ENCODE measurements around the gene OTOG.

OTOG gene

DNA sequence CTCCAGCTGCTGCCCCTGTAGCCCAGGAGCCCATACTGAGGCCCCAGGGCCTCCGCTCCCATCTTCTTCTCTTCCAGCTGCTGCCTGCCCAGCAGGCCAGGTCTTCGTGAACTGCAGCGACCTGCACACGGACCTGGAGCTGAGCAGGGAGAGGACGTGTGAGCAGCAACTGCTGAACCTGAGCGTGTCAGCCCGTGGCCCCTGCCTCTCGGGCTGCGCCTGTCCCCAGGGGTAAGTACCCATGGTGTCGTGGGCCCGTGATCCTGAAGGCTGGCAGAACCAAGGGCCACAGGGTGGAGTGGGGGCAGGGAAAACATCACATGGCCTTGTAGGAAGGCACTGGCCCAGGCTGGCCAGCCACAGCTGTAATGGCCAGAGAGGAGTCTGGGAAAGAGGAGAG, 31.2 kb downstream of the OTOG start:
- no peak overlapping the region for H3K4me3 ChIP-seq (ENCODE audit: low read depth in 1 of 5, low read length in 5 of 5)
- no peaks in the 10 kb centered on the region for H3K9me3 ChIP-seq (ENCODE audit: control insufficient read depth in 5 of 5, low read length in 5 of 5)
- peaks cover 0 to 8% (median 4%) of the 10 kb centered on the region in 5 donors for H3K27me3 ChIP-seq (ENCODE audit: control insufficient read depth in 5 of 5, insufficient read depth in 4 of 5, low read length in 5 of 5)
- no peak overlapping the region for H3K27ac ChIP-seq (ENCODE audit: low read depth, low read length)
- H3K4me1 ChIP-seq (ENCODE audit: control insufficient read depth in 5 of 5, insufficient read depth in 5 of 5, low read length in 5 of 5), result peaks cover 0 to 14% (median 0%) of the 10 kb centered on the region in 5 donors
- no peaks in the 10 kb centered on the region for H3K36me3 ChIP-seq (ENCODE audit: control insufficient read depth in 5 of 5, insufficient read depth in 5 of 5, low read length in 5 of 5)
- no peak overlapping the region for H3K9ac ChIP-seq (ENCODE audit: low read length in 5 of 5)

DNA sequence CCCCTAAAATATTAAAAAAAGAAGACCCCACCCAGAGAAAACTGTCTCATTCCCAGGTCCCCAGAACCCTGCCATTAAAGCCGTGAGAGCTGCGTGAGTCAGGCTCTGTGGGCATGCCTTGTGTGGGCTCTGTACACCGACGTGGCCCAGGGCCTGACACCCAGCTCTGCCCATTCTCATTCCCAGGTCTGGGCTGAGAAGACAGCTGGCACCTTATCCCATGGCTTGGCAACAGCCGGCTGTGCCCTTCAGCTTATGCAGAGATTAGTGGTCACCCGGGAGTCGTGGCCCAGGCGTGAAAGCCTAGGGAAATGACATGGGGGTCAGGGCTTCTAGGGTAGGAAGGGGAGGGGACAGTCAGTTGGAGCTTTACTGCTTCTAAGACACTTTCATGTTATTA, 31.9 kb downstream of the OTOG start:
- H3K4me3 ChIP-seq (ENCODE audit: low read depth in 1 of 5, low read length in 5 of 5), result no peak overlapping the region
- H3K9ac ChIP-seq (ENCODE audit: low read length in 5 of 5), result no peak overlapping the region

DNA sequence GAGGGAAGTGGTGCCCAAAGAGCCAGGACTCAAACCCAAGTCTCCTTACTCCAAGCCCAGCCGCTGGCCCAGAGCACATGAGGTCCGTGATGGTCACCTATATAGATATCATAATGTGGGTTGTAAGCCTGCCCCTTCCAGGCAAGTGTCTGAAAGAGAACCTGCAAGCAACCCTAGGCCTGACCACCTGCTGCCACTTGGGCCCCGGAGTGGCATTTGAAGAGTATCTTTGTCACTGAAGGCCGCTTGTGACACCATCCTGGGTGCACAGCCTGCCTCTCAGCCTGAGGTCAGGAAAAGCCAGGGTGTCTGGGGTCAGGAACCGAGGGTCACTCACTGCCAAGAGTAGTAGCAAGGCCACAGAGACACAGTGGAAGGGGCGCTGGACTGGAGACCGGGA, 32.4 kb downstream of the OTOG start:
- peaks cover 0 to 14% (median 0%) of the 10 kb centered on the region in 5 donors for H3K4me1 ChIP-seq (ENCODE audit: control insufficient read depth in 5 of 5, insufficient read depth in 5 of 5, low read length in 5 of 5)
- no peak overlapping the region for H3K4me3 ChIP-seq (ENCODE audit: low read depth in 1 of 5, low read length in 5 of 5)
- no peak overlapping the region for H3K9ac ChIP-seq (ENCODE audit: low read length in 5 of 5)
- no peak overlapping the region for H3K27ac ChIP-seq (ENCODE audit: low read depth, low read length)
- H3K36me3 ChIP-seq (ENCODE audit: control insufficient read depth in 5 of 5, insufficient read depth in 5 of 5, low read length in 5 of 5), result no peaks in the 10 kb centered on the region
- H3K9me3 ChIP-seq (ENCODE audit: control insufficient read depth in 5 of 5, low read length in 5 of 5), result no peaks in the 10 kb centered on the region
- peaks cover 0 to 8% (median 3%) of the 10 kb centered on the region in 5 donors for H3K27me3 ChIP-seq (ENCODE audit: control insufficient read depth in 5 of 5, insufficient read depth in 4 of 5, low read length in 5 of 5)

More for the DNA sequence above, 31.9 kb downstream of the OTOG start:
- Histone ChIP-seq H3K4me1 (ENCODE audit: control insufficient read depth in 5 of 5, insufficient read depth in 5 of 5, low read length in 5 of 5) (peaks cover 0 to 14% (median 0%) of the 10 kb centered on the region in 5 donors), H3K36me3 (ENCODE audit: control insufficient read depth in 5 of 5, insufficient read depth in 5 of 5, low read length in 5 of 5) (no peaks in the 10 kb centered on the region), H3K9me3 (ENCODE audit: control insufficient read depth in 5 of 5, low read length in 5 of 5) (no peaks in the 10 kb centered on the region), H3K27ac (ENCODE audit: low read depth, low read length) (no peak overlapping the region), H3K27me3 (ENCODE audit: control insufficient read depth in 5 of 5, insufficient read depth in 4 of 5, low read length in 5 of 5) (peaks cover 0 to 8% (median 3%) of the 10 kb centered on the region in 5 donors)

DNA sequence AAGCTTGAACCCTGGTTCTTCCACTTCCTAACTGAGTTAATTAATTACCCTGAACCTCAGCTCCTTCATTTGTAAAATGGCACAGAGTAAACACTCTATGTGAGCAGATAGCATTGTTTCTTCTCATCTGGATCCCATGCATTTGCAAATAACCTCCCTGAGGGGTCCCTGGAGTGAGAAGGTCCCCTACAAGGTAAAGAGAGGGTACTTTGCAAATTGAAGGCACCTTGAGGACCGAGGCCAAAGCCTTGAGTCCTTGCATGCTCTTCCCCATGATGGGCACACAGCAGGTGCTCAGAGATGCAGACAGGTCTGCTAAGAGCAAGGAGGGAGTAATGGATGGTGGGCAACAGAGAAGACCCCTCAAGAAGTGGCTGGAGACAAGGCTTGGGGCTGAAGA, 33.2 kb downstream of the OTOG start:
- H3K36me3 ChIP-seq (ENCODE audit: control insufficient read depth in 5 of 5, insufficient read depth in 5 of 5, low read length in 5 of 5), result no peaks in the 10 kb centered on the region
- H3K4me1 ChIP-seq (ENCODE audit: control insufficient read depth in 5 of 5, insufficient read depth in 5 of 5, low read length in 5 of 5), result peaks cover 0 to 14% (median 0%) of the 10 kb centered on the region in 5 donors
- no peak overlapping the region for H3K27ac ChIP-seq (ENCODE audit: low read depth, low read length)
- no peaks in the 10 kb centered on the region for H3K9me3 ChIP-seq (ENCODE audit: control insufficient read depth in 5 of 5, low read length in 5 of 5)
- H3K4me3 ChIP-seq (ENCODE audit: low read depth in 1 of 5, low read length in 5 of 5), result no peak overlapping the region
- no peak overlapping the region for H3K9ac ChIP-seq (ENCODE audit: low read length in 5 of 5)
- peaks cover 0 to 8% (median 3%) of the 10 kb centered on the region in 5 donors for H3K27me3 ChIP-seq (ENCODE audit: control insufficient read depth in 5 of 5, insufficient read depth in 4 of 5, low read length in 5 of 5)

DNA sequence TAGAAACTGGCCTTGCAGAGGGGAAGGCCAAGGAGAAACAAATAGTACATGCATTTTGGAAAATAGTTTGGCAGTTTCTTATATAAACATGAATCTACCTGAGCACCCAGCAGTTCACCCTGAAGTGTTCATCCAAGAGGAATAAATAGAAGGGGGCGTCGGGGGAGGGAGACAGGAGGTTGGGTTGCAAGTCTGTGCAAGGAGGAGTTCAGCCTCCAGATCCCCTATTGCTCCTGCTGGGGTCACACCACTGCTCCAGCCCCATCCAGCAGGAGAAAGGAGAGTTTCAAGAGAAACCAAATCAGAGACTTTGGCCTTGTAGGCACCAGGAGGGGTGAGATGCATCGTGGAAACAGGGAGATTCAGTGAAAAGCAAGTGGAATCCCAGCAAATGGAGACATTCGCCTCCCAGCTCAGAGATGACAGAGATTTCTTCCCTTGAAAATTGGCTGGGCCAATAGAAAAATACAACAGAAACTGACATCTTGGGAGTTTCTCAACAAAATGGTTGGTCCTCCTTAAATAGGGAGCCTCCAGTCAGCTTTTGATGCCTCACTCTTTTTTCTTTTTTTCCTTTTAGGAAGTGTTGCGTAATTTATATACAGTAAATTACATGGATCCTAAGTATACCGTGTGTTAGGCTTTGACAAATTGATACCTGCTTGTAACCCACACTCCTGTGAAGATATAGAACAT, 34.1 kb downstream of the OTOG start:
- Histone ChIP-seq H3K9ac (ENCODE audit: low read length in 5 of 5) (no peak overlapping the region), H3K36me3 (ENCODE audit: control insufficient read depth in 5 of 5, insufficient read depth in 5 of 5, low read length in 5 of 5) (no peaks in the 10 kb centered on the region), H3K4me3 (ENCODE audit: low read depth in 1 of 5, low read length in 5 of 5) (no peak overlapping the region)

DNA sequence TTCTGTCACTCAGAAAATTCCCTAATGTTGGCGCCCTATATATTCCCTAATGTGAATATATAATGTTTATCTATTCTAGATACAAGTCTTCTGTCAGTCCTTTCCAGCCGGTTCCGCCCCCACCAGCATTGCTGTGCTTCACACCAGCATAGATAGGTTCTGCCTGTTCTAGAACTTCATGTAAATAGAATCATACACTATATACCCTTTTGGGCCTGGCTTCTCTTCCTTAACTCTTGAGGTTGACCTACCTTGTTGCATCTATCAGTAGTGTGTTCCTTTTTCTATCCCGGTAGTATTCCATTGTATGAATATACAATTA, 34.6 kb downstream of the OTOG start:
- Histone ChIP-seq H3K4me3 (ENCODE audit: low read depth in 1 of 5, low read length in 5 of 5) (no peak overlapping the region), H3K27ac (ENCODE audit: low read depth, low read length) (no peak overlapping the region), H3K4me1 (ENCODE audit: control insufficient read depth in 5 of 5, insufficient read depth in 5 of 5, low read length in 5 of 5) (peaks cover 0 to 14% (median 0%) of the 10 kb centered on the region in 5 donors), H3K9me3 (ENCODE audit: control insufficient read depth in 5 of 5, low read length in 5 of 5) (no peaks in the 10 kb centered on the region), H3K9ac (ENCODE audit: low read length in 5 of 5) (no peak overlapping the region), H3K27me3 (ENCODE audit: control insufficient read depth in 5 of 5, insufficient read depth in 4 of 5, low read length in 5 of 5) (peaks cover 0 to 8% (median 2%) of the 10 kb centered on the region in 5 donors), H3K36me3 (ENCODE audit: control insufficient read depth in 5 of 5, insufficient read depth in 5 of 5, low read length in 5 of 5) (no peaks in the 10 kb centered on the region)

More for the DNA sequence above, 34.1 kb downstream of the OTOG start:
- H3K27ac ChIP-seq (ENCODE audit: low read depth, low read length), result no peak overlapping the region
- no peaks in the 10 kb centered on the region for H3K9me3 ChIP-seq (ENCODE audit: control insufficient read depth in 5 of 5, low read length in 5 of 5)
- peaks cover 0 to 8% (median 2%) of the 10 kb centered on the region in 5 donors for H3K27me3 ChIP-seq (ENCODE audit: control insufficient read depth in 5 of 5, insufficient read depth in 4 of 5, low read length in 5 of 5)
- peaks cover 0 to 14% (median 0%) of the 10 kb centered on the region in 5 donors for H3K4me1 ChIP-seq (ENCODE audit: control insufficient read depth in 5 of 5, insufficient read depth in 5 of 5, low read length in 5 of 5)

DNA sequence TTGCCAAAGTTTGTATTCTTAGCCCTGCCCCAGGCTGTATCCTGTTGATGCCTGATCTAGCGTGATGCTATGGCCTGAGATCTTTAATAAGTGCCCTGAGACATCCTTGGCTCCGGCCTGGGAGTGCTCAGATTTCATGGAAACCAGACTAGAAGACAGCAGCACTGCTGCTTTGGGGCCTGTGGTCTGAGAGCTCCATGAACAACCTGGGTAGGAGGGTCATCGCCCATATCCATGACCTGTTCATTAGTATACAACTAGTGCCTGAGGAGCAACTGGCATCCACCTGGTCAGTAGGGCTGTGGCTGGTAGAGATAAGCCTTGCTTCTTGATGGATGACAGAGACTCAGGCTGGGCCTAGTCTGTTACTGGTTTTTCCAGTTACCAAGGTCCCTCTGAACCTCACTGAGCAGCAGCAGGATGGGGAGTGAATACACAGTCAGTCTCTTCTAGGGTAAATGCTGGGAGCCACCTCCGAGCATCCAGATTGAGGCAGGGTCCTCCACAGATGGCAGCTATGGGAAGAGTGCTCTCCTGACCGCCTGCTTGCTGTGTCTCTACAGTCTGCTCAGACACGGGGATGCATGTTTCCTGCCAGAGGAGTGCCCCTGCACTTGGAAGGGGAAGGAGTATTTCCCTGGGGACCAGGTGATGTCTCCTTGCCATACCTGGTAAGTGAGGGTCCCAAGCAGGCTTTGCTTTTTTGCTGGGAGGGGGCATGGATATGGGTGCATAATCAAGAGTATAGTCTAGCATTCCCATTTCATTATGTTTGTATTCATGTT, 39.0 kb downstream of the OTOG start:
- no peak overlapping the region for H3K27ac ChIP-seq (ENCODE audit: low read depth, low read length)
- H3K4me3 ChIP-seq (ENCODE audit: low read depth in 1 of 5, low read length in 5 of 5), result no peak overlapping the region
- no peak overlapping the region for H3K9ac ChIP-seq (ENCODE audit: low read length in 5 of 5)
- peaks cover 0 to 7% (median under 1%) of the 10 kb centered on the region in 5 donors for H3K27me3 ChIP-seq (ENCODE audit: control insufficient read depth in 5 of 5, insufficient read depth in 4 of 5, low read length in 5 of 5)
- H3K4me1 ChIP-seq (ENCODE audit: control insufficient read depth in 5 of 5, insufficient read depth in 5 of 5, low read length in 5 of 5), result no peaks in the 10 kb centered on the region
- no peaks in the 10 kb centered on the region for H3K36me3 ChIP-seq (ENCODE audit: control insufficient read depth in 5 of 5, insufficient read depth in 5 of 5, low read length in 5 of 5)
- H3K9me3 ChIP-seq (ENCODE audit: control insufficient read depth in 5 of 5, low read length in 5 of 5), result no peaks in the 10 kb centered on the region

DNA sequence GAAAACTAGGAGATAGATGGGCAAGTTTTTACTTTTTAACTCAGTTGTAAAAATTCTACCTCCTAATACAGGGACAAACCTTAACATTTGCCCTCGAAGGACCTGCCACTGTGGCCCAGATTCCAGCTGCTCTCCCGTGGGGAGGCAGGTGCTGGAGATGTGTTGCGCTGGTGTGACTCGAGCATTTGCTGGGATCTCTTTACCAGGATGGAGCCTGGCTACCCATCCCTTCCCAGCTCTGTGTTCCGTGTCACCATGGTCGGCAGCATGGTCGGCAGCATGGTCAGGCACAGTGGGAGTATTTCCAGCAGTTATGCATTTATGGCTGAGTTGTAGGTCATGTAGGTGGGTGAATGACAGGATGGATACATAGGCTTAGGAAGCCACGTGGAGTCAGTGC, 41.1 kb downstream of the OTOG start:
- H3K9ac ChIP-seq (ENCODE audit: low read length in 5 of 5), result no peak overlapping the region
- no peaks in the 10 kb centered on the region for H3K4me1 ChIP-seq (ENCODE audit: control insufficient read depth in 5 of 5, insufficient read depth in 5 of 5, low read length in 5 of 5)
- H3K27me3 ChIP-seq (ENCODE audit: control insufficient read depth in 5 of 5, insufficient read depth in 4 of 5, low read length in 5 of 5), result peaks cover 0 to 15% (median 5%) of the 10 kb centered on the region in 5 donors
- H3K27ac ChIP-seq (ENCODE audit: low read depth, low read length), result no peak overlapping the region
- H3K9me3 ChIP-seq (ENCODE audit: control insufficient read depth in 5 of 5, low read length in 5 of 5), result no peaks in the 10 kb centered on the region
- no peaks in the 10 kb centered on the region for H3K36me3 ChIP-seq (ENCODE audit: control insufficient read depth in 5 of 5, insufficient read depth in 5 of 5, low read length in 5 of 5)
- no peak overlapping the region for H3K4me3 ChIP-seq (ENCODE audit: low read depth in 1 of 5, low read length in 5 of 5)

DNA sequence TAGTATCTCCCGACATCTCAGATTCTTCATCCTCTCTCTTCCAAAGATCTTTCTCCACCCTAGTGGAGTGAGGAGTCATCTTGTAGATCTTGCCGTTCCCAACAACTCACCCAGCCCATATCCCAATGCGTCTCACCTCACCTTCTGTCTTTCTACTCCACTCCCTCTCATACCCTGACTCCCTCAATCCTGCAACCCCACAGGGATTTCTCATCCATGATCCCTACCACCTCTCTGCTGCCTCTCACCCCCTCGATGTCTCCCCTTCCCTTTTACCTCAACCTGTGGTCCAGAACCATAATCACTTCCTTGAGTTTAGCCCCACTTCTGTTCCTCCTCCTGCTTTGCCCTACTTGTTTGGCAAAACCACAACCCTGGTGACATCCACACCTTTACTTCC, 41.7 kb downstream of the OTOG start:
- Histone ChIP-seq H3K9ac (ENCODE audit: low read length in 5 of 5) (no peak overlapping the region), H3K27me3 (ENCODE audit: control insufficient read depth in 5 of 5, insufficient read depth in 4 of 5, low read length in 5 of 5) (peaks cover 0 to 15% (median 6%) of the 10 kb centered on the region in 5 donors), H3K9me3 (ENCODE audit: control insufficient read depth in 5 of 5, low read length in 5 of 5) (peaks cover 0 to 5% (median 0%) of the 10 kb centered on the region in 5 donors), H3K27ac (ENCODE audit: low read depth, low read length) (no peak overlapping the region), H3K4me1 (ENCODE audit: control insufficient read depth in 5 of 5, insufficient read depth in 5 of 5, low read length in 5 of 5) (no peaks in the 10 kb centered on the region), H3K4me3 (ENCODE audit: low read depth in 1 of 5, low read length in 5 of 5) (no peak overlapping the region), H3K36me3 (ENCODE audit: control insufficient read depth in 5 of 5, insufficient read depth in 5 of 5, low read length in 5 of 5) (no peaks in the 10 kb centered on the region)

DNA sequence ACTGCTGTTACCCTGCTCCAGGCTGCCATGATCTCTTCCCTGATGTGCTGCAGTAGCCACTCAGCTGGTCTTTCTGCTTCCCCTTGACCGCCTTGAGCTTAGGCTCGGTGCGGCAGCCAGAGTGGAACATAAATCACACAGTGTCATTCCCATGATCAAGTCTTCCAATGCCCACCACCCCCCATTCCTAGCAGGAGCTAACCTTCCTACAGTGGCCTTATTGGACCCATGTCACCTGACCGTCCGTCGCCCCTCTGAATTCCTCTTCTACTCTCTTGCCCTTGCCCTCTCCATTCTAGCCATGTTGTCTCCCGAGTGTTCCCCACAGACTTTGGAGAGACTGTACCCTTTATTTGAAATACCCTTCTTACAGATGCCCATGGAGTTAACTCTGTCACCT, 43.4 kb downstream of the OTOG start:
- peaks cover 0 to 20% (median 6%) of the 10 kb centered on the region in 5 donors for H3K27me3 ChIP-seq (ENCODE audit: control insufficient read depth in 5 of 5, insufficient read depth in 4 of 5, low read length in 5 of 5)
- H3K4me3 ChIP-seq (ENCODE audit: low read depth in 1 of 5, low read length in 5 of 5), result no peak overlapping the region
- no peaks in the 10 kb centered on the region for H3K36me3 ChIP-seq (ENCODE audit: control insufficient read depth in 5 of 5, insufficient read depth in 5 of 5, low read length in 5 of 5)
- H3K4me1 ChIP-seq (ENCODE audit: control insufficient read depth in 5 of 5, insufficient read depth in 5 of 5, low read length in 5 of 5), result no peaks in the 10 kb centered on the region
- H3K9ac ChIP-seq (ENCODE audit: low read length in 5 of 5), result no peak overlapping the region
- no peak overlapping the region for H3K27ac ChIP-seq (ENCODE audit: low read depth, low read length)
- H3K9me3 ChIP-seq (ENCODE audit: control insufficient read depth in 5 of 5, low read length in 5 of 5), result peaks cover 0 to 5% (median 0%) of the 10 kb centered on the region in 5 donors
